ENCODE data around the gene CD180.

DNA sequence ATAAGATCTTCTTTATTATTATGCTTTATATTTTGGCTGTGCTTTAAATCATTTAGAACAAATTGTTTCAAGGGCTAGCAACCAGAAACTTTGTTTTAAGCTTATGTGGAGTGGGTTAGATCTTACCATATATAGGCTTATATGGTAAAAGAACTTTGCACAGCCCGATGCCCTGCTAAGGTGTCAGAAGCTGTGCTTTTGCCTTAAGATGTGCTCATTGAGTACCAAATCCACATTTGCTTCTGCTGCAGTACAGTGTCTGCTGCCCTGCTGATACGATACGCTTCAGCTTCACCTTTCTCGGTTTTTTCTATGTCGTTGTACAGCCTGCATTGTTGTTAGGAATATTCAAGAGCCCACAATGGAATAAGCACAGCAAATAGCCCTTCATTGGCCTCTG, 34.8 kb downstream of the CD180 start:
- TF ChIP-seq, protein P1, sequence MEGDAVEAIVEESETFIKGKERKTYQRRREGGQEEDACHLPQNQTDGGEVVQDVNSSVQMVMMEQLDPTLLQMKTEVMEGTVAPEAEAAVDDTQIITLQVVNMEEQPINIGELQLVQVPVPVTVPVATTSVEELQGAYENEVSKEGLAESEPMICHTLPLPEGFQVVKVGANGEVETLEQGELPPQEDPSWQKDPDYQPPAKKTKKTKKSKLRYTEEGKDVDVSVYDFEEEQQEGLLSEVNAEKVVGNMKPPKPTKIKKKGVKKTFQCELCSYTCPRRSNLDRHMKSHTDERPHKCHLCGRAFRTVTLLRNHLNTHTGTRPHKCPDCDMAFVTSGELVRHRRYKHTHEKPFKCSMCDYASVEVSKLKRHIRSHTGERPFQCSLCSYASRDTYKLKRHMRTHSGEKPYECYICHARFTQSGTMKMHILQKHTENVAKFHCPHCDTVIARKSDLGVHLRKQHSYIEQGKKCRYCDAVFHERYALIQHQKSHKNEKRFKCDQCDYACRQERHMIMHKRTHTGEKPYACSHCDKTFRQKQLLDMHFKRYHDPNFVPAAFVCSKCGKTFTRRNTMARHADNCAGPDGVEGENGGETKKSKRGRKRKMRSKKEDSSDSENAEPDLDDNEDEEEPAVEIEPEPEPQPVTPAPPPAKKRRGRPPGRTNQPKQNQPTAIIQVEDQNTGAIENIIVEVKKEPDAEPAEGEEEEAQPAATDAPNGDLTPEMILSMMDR (IDR thresholded peaks at IDR 0.05) = no peak
- TF ChIP-seq POLR2AphosphoS5 (IDR thresholded peaks at IDR 0.05; ENCODE audit: low read depth, low read length) (no peak), SIN3A (IDR thresholded peaks at IDR 0.05; ENCODE audit: borderline replicate concordance, insufficient read depth, low read depth, low read length) (no peak)
- TF ChIP-seq, protein P2, sequence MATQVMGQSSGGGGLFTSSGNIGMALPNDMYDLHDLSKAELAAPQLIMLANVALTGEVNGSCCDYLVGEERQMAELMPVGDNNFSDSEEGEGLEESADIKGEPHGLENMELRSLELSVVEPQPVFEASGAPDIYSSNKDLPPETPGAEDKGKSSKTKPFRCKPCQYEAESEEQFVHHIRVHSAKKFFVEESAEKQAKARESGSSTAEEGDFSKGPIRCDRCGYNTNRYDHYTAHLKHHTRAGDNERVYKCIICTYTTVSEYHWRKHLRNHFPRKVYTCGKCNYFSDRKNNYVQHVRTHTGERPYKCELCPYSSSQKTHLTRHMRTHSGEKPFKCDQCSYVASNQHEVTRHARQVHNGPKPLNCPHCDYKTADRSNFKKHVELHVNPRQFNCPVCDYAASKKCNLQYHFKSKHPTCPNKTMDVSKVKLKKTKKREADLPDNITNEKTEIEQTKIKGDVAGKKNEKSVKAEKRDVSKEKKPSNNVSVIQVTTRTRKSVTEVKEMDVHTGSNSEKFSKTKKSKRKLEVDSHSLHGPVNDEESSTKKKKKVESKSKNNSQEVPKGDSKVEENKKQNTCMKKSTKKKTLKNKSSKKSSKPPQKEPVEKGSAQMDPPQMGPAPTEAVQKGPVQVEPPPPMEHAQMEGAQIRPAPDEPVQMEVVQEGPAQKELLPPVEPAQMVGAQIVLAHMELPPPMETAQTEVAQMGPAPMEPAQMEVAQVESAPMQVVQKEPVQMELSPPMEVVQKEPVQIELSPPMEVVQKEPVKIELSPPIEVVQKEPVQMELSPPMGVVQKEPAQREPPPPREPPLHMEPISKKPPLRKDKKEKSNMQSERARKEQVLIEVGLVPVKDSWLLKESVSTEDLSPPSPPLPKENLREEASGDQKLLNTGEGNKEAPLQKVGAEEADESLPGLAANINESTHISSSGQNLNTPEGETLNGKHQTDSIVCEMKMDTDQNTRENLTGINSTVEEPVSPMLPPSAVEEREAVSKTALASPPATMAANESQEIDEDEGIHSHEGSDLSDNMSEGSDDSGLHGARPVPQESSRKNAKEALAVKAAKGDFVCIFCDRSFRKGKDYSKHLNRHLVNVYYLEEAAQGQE (IDR thresholded peaks at IDR 0.05; ENCODE audit: insufficient read depth in 1 of 2, low read depth in 2 of 2, low read length in 1 of 2) = no peak
